Islet precursor cell (in vitro differentiated cells): ENCODE measurements around the gene PDE10A.

Experiments used
- DNase-seq: peaks from one replicate; pipeline ENCODE4 v3.0.0-alpha.2; 2018

PDE10A gene

DNA sequence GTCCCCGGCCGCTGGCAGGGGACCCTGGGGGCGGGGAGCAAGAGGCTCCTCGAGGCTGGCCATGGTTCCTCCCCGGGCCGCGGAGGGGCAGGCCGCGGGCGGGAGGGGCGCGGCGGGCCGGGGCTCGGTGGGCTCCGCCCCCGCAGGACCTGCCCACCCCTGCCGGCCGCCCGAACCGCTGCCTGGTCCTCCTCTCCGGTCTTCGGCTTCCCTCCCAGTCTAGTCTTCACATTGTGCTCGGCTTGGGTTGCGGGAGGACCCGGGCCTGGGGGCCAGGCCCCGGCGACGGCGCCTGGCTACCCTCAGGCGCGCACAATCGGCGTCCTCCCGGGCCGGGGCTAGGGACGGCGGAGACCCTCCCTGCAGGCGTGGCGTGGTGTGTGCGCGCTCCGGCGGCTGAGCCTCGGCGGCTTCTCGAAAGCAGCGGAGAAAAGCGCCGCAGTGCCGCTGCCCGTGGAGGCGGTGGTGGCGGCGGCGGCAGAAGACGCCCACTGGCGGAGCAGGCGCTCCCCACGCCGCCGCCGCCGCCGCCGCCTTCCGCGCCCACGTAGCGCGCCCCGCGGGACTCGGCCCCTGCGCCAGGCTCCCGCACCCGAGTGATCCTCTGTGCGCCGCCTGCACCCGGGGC, at the start of gene PDE10A:
TSS of gene PDE10A (minus strand) at position 493 of the 628 bp plus-strand sequence. CDS start at position 63, 430 bp downstream.
- DNase-seq, result peak; percentile 85

DNA sequence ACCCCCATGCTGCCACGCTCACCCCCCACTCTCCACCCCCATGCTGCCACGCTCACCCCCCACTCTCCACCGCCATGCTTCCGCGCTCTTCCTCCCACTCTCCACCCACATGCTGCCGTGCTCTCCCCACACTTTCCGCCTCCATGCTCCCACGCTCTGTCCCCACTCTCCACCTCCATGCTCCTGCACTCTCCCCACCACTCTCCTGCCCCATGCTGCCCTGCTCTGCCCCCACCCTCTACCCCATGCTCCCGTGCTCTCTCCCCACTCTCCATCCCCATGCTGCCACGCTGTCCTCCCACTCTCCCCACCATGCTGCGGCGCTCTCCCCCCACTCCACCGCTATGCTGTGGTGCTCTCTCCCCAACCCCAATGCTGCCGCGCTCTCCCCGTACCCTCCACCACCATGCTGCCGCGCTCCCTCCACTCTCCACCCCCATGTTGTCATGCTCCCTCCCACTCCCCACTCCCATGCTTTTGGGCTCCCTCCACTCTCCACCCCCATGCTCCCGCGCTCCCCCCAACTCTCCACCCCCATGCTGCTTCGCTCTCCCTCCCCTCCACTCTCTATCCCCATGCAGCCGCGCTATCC, 46.0 kb upstream of the PDE10A start:
- DNase-seq, result no peak

DNA sequence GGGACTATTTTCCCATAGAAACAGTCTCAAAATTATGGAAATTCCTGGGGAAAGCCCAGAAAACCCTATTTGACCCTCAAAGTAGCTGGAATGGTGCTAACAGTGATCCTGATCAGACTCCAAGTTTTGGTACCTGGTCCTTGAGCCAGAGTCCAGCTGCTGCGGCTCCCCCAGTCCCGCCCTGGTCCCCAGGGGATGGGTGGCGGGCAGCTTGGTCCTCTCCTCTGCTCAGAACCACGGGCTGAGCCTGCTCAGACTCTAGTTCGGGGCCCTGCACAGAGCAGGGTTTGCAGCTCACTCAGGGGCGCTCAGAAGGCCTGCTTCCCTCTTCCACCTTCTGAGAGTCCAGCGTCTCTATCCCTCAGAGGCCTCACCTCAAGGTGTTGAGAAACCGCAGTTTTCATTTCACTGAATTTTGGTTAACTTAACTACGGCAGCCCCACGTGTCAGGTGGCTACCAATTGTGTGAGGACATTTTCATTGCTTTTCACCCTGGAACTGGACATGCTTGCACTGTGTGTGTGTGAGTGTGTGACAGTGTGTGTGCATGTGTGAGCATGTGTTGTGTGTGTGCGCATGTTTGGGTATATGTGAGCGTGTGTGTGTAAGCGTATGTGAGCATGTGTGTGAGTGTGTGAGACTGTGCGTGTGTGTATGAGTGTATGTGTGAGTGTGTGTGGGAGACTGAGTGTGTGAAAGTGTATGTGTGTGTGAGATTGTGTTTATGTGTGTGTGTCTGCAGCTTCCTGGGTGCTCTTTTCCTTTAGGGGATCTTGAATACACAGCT, 44.2 kb upstream of the PDE10A start:
- DNase-seq, result no peak

DNA sequence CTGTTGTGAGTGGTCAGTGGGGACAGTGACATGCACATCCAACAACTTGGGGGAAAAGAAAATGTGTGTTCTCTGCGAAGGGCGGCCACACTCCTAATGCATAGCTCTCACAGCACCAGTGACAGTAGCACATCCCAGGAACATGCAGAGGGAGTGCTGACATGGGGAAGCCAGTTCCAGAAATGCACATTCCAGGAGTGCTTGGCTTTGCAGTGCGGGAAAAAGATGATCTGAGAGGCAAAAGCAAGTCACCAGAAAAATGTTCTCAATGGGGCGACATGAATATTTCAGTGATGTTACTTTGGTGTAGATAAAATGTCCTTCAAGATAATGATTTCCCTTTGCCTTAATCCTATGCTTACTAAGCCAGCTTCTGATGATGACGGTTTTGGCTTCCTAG, 42.9 kb upstream of the PDE10A start:
- DNase-seq, result peak; percentile 81

DNA sequence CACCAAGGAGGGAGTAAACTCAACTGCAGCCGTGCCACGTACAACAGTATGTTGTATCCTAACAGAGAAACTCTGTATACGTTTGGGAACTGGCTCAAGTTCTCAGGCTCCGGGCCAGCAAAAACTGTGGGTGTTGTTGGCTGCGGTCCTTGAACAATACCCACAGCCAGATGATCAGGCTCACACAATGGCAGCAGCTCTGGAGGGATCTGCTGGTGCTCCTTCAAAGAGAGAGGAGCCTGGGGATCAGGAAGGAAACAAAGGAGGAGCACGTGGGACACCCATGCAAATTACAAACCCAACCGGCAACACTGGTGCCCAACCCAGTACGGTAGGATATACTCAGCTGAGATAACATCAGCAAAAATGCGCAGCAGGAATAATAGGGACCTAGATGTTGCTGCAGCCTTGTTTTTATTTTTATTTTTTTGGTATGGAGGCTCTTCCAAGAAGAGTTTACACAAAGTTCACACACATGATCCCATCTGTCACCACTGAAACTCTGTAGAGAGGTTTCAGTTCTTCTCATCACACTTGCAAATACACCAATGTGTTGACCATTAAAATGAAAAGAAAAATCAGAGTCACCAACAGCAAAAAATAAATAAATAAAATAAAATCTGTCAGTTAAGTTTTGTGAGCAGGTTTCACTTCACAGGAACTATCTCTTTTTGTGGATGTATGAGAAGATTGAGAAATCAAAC, 41.2 kb upstream of the PDE10A start:
- no peak for DNase-seq

- DNase-seq, result no peak
Observed at GRCh38 chr6:165702669-165703068, 39.6 kb upstream of the PDE10A start.

DNA sequence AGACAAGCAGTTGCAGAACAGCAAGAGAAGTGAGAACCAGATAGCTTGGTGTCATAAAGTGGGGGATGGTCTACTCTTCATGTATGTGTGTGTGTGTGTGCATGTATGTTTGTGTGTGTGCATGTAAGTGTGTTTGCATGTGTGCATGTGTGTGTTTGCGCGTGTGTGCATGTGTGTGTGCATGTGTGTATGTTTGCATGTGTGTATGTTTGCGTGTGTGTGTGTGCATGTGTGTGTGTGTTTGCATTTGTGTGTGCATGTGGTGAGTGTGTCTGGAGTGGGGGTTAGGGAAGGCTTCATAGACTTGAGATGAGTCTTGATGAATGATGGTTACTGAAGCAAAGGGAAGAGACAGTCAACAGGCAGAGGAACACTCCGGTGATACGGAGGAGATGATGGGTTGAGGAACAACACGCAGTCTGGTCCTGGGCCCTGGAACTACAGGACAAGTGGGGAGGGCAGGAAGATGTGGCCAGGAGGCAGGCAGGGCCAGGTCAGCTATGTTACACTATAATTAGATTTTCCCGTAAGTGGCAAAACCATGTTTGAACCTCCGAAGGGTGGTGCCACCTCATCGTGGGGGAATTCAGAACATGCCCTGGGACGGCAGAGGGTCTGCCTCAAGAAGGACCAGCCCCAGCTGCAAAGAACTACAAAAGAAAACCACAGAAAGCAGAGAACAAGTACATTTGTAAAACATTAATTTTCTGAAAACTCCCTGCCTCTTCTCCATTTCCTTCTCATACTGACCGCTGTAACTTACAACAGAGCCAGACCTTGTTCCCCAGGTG, 38.7 kb upstream of the PDE10A start:
- DNase-seq, result no peak

GRCh38 chr6:165701005-165701404, 38.0 kb upstream of the PDE10A start:
- no peak for DNase-seq

- DNase-seq, result no peak
Observed at GRCh38 chr6:165698868-165699267, 35.8 kb upstream of the PDE10A start.

DNA sequence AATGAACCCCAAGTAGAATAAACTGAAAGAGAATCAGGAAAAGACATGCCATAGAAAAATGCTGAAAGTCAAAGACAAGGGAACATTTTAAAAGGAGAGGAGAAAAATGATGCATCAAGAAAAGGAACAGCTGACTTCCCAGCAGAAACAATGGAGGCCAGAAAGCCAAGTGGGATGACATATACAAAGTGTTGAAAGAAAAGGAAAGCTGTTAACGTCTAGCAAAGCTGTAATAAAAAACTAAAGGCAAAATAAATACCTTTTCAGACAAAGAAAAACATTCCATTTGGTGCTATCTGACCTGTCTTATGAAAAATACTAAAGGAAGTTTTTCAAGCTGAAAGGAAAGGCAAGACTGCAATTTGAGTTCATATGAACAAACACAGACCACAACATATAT, 34.1 kb upstream of the PDE10A start:
- DNase-seq, result no peak

DNA sequence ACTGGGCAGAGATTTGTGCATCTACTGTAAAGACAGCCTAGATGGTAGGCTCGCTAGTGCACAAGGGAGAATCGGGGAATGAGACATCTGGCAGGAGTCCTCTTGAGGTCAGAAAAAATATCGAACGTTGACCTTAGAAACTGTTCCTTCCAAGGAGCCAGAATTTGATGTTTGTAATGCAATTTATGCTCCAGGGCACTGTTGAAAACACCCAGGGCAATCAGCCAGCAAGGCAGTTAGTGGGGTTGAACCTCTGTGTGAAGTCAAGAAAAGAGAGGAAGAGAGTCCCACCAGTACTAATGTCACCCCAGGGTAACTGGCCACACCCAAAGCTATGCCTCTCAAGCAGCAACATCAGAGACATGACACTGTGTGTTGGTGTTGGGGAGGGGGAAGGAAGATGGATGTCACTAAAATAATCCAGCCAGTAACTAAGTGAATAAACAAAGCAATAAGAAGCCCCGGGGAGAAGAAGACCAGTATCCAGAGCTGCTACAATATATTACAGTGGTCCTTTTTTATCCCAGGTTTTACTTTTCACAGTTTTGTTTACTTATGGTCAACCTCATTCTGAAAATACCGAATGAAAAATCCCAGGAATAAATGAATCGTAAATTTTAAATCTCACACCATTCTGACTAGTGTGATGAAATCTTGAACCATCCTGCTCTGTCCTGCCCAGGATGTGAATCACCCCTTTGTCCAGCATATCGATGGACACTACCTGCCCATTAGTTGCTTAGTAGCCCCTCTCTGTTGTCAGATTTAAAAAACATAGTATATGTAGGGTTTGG, 32.9 kb upstream of the PDE10A start:
- DNase-seq, result no peak

- peak; percentile 40 for DNase-seq
Observed at GRCh38 chr6:165694296-165694695, 31.3 kb upstream of the PDE10A start.

DNA sequence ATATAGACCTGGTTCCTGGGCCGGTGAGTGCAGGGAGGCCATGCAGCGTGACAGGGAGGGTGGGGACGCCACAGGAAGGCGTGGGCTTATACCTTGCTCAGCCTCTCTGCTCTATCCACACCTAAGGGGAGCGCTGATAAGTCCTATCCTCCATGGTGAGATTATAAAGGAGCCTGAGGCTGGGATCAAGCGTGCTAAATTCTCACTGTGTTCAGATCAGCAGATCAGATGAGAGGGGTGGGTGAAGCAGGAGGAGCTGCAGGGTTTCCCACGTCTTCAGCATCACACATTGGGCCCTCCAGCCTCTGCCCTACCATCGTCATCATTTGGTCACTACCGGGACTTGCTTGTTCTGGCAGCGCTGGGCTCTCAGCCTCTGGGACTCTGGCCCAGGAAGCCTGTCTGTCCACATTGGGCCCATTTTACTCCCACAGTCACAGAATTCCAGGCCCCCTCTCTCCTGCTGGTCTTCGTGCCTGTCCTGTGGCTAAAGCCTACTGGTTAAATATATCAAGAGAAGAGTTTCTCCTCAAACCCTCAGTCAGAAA, 29.1 kb upstream of the PDE10A start:
- peak; percentile 42 for DNase-seq

- DNase-seq, result peak; percentile 52
Observed at GRCh38 chr6:165689699-165690098, 26.7 kb upstream of the PDE10A start.

DNA sequence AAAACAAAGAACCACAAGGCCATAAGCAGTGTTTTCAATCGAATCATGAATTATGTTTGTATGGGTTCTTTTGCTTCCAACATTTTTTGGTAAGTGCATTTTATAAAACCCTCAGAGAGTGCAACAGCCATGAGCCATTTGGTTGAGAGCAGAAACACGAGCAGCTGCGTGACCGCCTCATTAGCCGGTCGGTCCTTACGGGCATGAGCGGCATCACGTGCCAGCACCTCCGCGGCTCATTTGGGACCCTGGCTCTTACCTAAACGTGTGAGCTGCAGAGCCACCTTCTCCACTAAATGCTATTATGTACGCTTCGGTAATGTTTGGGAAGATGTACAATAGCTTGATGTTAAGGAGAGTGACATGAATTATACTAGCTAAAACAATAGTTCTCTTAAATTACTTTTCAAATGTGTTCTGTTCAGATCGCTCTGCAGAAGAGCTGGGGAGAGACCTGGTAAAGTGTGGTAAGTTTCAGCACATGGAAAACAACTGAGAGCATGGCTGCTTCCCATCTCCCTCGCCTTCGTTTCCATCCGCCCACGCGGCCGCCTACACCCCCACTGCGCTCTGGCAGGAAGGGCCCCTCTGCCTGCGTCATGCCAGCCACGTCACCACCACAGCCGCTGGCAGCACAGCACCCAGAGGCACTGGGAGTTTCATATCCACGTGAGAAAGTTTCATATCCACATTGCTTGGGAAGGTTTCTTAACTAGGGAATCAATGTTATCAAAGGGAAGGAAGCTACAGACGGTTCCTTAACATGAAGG, 23.7 kb upstream of the PDE10A start:
- no peak for DNase-seq

DNA sequence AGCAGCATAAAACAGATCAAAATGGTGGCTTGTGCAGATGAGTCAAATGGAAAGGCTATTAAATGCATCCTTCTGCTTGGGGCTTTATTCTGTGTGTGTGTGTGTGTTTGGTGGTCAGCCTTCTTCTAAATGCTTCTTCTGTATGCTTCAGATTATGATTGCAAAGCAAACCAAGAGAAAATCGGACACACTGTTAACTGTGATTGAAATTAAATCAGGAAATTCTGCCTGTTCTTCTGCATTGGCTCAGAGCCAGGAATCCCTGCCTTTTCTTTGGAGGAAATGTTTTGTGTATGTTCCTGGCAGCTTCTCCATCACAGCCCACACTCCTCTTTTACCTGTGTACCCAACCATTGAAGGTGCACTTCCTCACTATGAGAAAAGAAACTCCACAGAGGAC, 22.3 kb upstream of the PDE10A start:
- DNase-seq, result no peak

GRCh38 chr6:165684333-165684732, 21.3 kb upstream of the PDE10A start:
- peak; percentile 40 for DNase-seq

- no peak for DNase-seq
Observed at GRCh38 chr6:165680975-165681374, 17.9 kb upstream of the PDE10A start.

- DNase-seq, result peak; percentile 86
Observed at GRCh38 chr6:165679326-165679725, 16.3 kb upstream of the PDE10A start.

- DNase-seq, result no peak
Observed at GRCh38 chr6:165678904-165679303, 15.9 kb upstream of the PDE10A start.

- DNase-seq, result no peak
Observed at GRCh38 chr6:165678429-165678828, 15.4 kb upstream of the PDE10A start.
